Measurements from ENCODE around the gene CHRM1. TPM values are rescaled to one million over a fixed set of nuclear protein-coding genes. Genes with fewer than 3 reads are reported as not detected.

CHRM1 gene
- total and polyA plus RNA-seq, 2 of the 13 experiments (the other 11 are each of a cell fraction or from before 2014, with no cell fraction given) = not detected

GRCh38 chr11:62895501-62895900 is 25.7 kb downstream of the CHRM1 start:
- POLR2A ChIA-PET = no interaction called here
- no TSS peak for BruUV-seq (replicated peaks)

More at GRCh38 chr11:62895501-62895900, 25.7 kb downstream of the CHRM1 start:
- no peaks in the 10 kb centered on the region for H4K20me1 ChIP-seq (ENCODE audit: insufficient read depth, low read length)
- no peaks in the 10 kb centered on the region for H3K79me2 ChIP-seq (ENCODE audit: insufficient read depth, low read length)
- CTCF ChIA-PET (ENCODE audit: low intra/inter-chr PET ratio, low total read pairs) = no interaction called here
- no peak for ATAC-seq
- WGBS (ENCODE audit: low lambda C conversion rate) = 45% methylated on average over 6 of the region's 6 CpGs
- no peak for FAIRE-seq
- H2AFZ ChIP-seq (ENCODE audit: low read length) = no peak overlapping the region
- H3K27ac ChIP-seq (ENCODE audit: extremely low read length, insufficient read depth, low read length) = no peak overlapping the region
- intact Hi-C loops (cut with micrococcal nuclease; ENCODE audit: unreplicated experiment) (no loop called here), in situ Hi-C loops (cut with HindIII; ENCODE audit: extremely low pct_ligation_motif_present, low pct_unique_long_range_greater_than_20kb) (no loop called here)
- no peak overlapping the region for H3K4me2 ChIP-seq (ENCODE audit: low read depth, low read length)
- H3K4me1 ChIP-seq (ENCODE audit: insufficient read depth, low read length) = peaks cover 24% of the 10 kb centered on the region
- no peak overlapping the region for H3K4me3 ChIP-seq (replicated peaks in 1 of 3; ENCODE audit: insufficient read depth in 1 of 3, low read depth in 2 of 3, low read length in 3 of 3)
- H3K27me3 ChIP-seq (ENCODE audit: control insufficient read depth in 1 of 2, insufficient read depth in 2 of 2, low read length in 2 of 2) = peaks cover 1 to 8% of the 10 kb centered on the region in 2 experiments; a peak in 2 of 5 replicates
- DNase-seq (ENCODE audit: low spot score) = no peak
- H3K9me3 ChIP-seq (ENCODE audit: low read length) = no peaks in the 10 kb centered on the region
- H3K36me3 ChIP-seq (replicated peaks in 1 of 2; ENCODE audit: control insufficient read depth in 1 of 2, insufficient read depth in 2 of 2, low read length in 2 of 2) = no peaks in the 10 kb centered on the region
- no peak for TF ChIP-seq HMG20B (CRISPR knock-in tag; conservative IDR thresholded peaks at IDR 0.05)
- no peak for TF ChIP-seq ZBED4 (CRISPR knock-in tag; IDR thresholded peaks at IDR 0.05; ENCODE audit: borderline replicate concordance)
- TF ChIP-seq HNRNPLL (IDR thresholded peaks at IDR 0.05; ENCODE audit: low read depth, low read length, poor library complexity, severe bottlenecking) = no peak
- TF ChIP-seq ZNF34 (CRISPR knock-in tag; IDR thresholded peaks at IDR 0.05; ENCODE audit: borderline replicate concordance) = no peak
- no peak for TF ChIP-seq IRX3 (CRISPR knock-in tag; IDR thresholded peaks at IDR 0.05; ENCODE audit: borderline replicate concordance, low read depth)
- no peak for TF ChIP-seq HNRNPK (IDR thresholded peaks at IDR 0.05; ENCODE audit: low read depth, low read length, poor library complexity, severe bottlenecking)
- no peak for TF ChIP-seq ZNF550 (CRISPR knock-in tag; IDR thresholded peaks at IDR 0.05; ENCODE audit: borderline replicate concordance)
- no peak overlapping the region for H3K9ac ChIP-seq (ENCODE audit: insufficient read depth, low read depth, low read length)

Data from HepG2 (cell line).